Chondrocyte (in vitro differentiated cells): ENCODE data around the gene IQGAP1. TPM values are rescaled to one million over a fixed set of nuclear protein-coding genes. Genes with fewer than 3 reads are reported as not detected.
"Not testable (repeated sequence)": the region's sequence is repeated elsewhere in the genome, so short reads cannot be mapped to it uniquely, and the experiment has no call there.

Source experiments
- DNase-seq: peaks from one replicate; pipeline ENCODE4 v3.0.0; 2021; ENCODE audit warnings: mixed read lengths, low spot score
- H3K27ac Mint-ChIP-seq: one replicate; pipeline ENCODE4 v1.8.0; 2021; ENCODE audit warnings: mild to moderate bottlenecking, moderate library complexity, mixed read lengths; ENCODE audit not compliant: unreplicated experiment
- H3K27me3 Mint-ChIP-seq: 2 replicates; pipeline ENCODE4 v1.8.0; 2021; ENCODE audit warnings: low read depth, mixed read lengths
- H3K36me3 Mint-ChIP-seq: 2 replicates; pipeline ENCODE4 v1.8.0; 2021; ENCODE audit warnings: low read depth, mixed read lengths
- H3K4me1 Mint-ChIP-seq: 2 replicates; pipeline ENCODE4 v1.8.0; 2021; ENCODE audit warnings: low read depth, mild to moderate bottlenecking, mixed read lengths
- H3K4me3 Mint-ChIP-seq: one replicate; pipeline ENCODE4 v1.8.0; 2021; ENCODE audit warnings: mild to moderate bottlenecking, moderate library complexity, mixed read lengths; ENCODE audit not compliant: unreplicated experiment
- H3K9me3 Mint-ChIP-seq: 2 replicates; pipeline ENCODE4 v1.8.0; 2021; ENCODE audit warnings: low read depth, mixed read lengths
- CTCF ChIP-seq: fragments of 200-600 bp; sonication (generic); IDR thresholded peaks from 2 replicates; pipeline ENCODE4 v1.5.0; 2021; ENCODE audit warnings: antibody characterized with exemption, mild to moderate bottlenecking, moderate library complexity
- total RNA-seq: library from RNA; stranded (reverse); gene quantifications from 3 replicates; pipeline ENCODE4 v1.2.1, GENCODE V29; 2021

Gene IQGAP1
- total RNA-seq, 1 donor from 2014 or later: 209 TPM

- no peak overlapping the region for H3K4me3 Mint-ChIP-seq
- H3K27me3 Mint-ChIP-seq: no peaks in the 10 kb centered on the region
- H3K4me1 Mint-ChIP-seq: peaks cover 76% of the 10 kb centered on the region
- no peak for DNase-seq
- peaks cover 3% of the 10 kb centered on the region for H3K9me3 Mint-ChIP-seq
- H3K36me3 Mint-ChIP-seq: peaks cover 9% of the 10 kb centered on the region
- TF ChIP-seq CTCF: no peak
- H3K27ac Mint-ChIP-seq: peak overlapping the region; percentile 64
Observed at GRCh38 chr15:90411176-90411575, 23.1 kb downstream of the IQGAP1 start.

GRCh38 chr15:90412356-90413194 is 24.5 kb downstream of the IQGAP1 start:
- Mint-ChIP-seq H3K4me1 (peaks cover 62% of the 10 kb centered on the region), H3K9me3 (peaks cover 3% of the 10 kb centered on the region), H3K27me3 (no peaks in the 10 kb centered on the region), H3K4me3 (peak overlapping the region; percentile 3), H3K27ac (peak overlapping the region; percentile 94), H3K36me3 (peaks cover 9% of the 10 kb centered on the region)
- no peak for TF ChIP-seq CTCF
- no peak for DNase-seq

- TF ChIP-seq CTCF: no peak
- H3K9me3 Mint-ChIP-seq: peaks cover 6% of the 10 kb centered on the region
- peak overlapping the region; percentile 94 for H3K27ac Mint-ChIP-seq
- H3K4me1 Mint-ChIP-seq: peaks cover 61% of the 10 kb centered on the region
- peaks cover 9% of the 10 kb centered on the region for H3K36me3 Mint-ChIP-seq
- peak overlapping the region; percentile 51 for H3K4me3 Mint-ChIP-seq
- no peaks in the 10 kb centered on the region for H3K27me3 Mint-ChIP-seq
- DNase-seq: no peak
Observed at GRCh38 chr15:90413411-90414379, 25.7 kb downstream of the IQGAP1 start.

- H3K4me3 Mint-ChIP-seq: peak overlapping the region; percentile 37
- TF ChIP-seq CTCF: no peak
- peaks cover 7% of the 10 kb centered on the region for H3K36me3 Mint-ChIP-seq
- no peaks in the 10 kb centered on the region for H3K27me3 Mint-ChIP-seq
- no peak for DNase-seq
- peaks cover 6% of the 10 kb centered on the region for H3K9me3 Mint-ChIP-seq
- H3K27ac Mint-ChIP-seq: peak overlapping the region; percentile 94
- peaks cover 65% of the 10 kb centered on the region for H3K4me1 Mint-ChIP-seq
Observed at GRCh38 chr15:90414408-90415028, 26.5 kb downstream of the IQGAP1 start.

- DNase-seq, H3K27me3 Mint-ChIP-seq, H3K4me3 Mint-ChIP-seq, H3K36me3 Mint-ChIP-seq, H3K9me3 Mint-ChIP-seq: not testable (repeated sequence)
- Mint-ChIP-seq H3K27ac (peak overlapping the region; percentile 94), H3K4me1 (peaks cover 73% of the 10 kb centered on the region)
Observed at GRCh38 chr15:90416052-90416451, 28.0 kb downstream of the IQGAP1 start.
